NCI-H128 (cell line): ENCODE measurements around the gene UBA1.

ENCODE experiments used
- DNase-seq: peaks from one replicate; lab custom pipeline; 2025; ENCODE audit not compliant: unreplicated experiment; lab: John Stamatoyannopoulos, UW

The UBA1 gene

GRCh38 chrX:47169726-47170515, 23.7 kb upstream of the UBA1 start:
- no peak for DNase-seq

GRCh38 chrX:47170861-47171692, 22.6 kb upstream of the UBA1 start:
- DNase-seq = no peak

GRCh38 chrX:47171996-47172395, 21.6 kb upstream of the UBA1 start:
- no peak for DNase-seq

GRCh38 chrX:47172549-47172948, 21.1 kb upstream of the UBA1 start:
- DNase-seq = no peak

- DNase-seq = no peak
Observed at GRCh38 chrX:47172971-47173792, 20.4 kb upstream of the UBA1 start.

GRCh38 chrX:47174376-47174775, 19.3 kb upstream of the UBA1 start:
- DNase-seq = no peak

GRCh38 chrX:47174846-47175587, 18.6 kb upstream of the UBA1 start:
- DNase-seq = no peak

- DNase-seq = no peak
Observed at GRCh38 chrX:47175588-47175980, 18.0 kb upstream of the UBA1 start.

GRCh38 chrX:47176101-47176740, 17.4 kb upstream of the UBA1 start:
- no peak for DNase-seq

GRCh38 chrX:47177079-47177478, 16.6 kb upstream of the UBA1 start:
- DNase-seq = no peak

- DNase-seq = no peak
Observed at GRCh38 chrX:47178337-47178736, 15.3 kb upstream of the UBA1 start.

- DNase-seq = no peak
Observed at GRCh38 chrX:47179221-47179927, 14.3 kb upstream of the UBA1 start.

GRCh38 chrX:47179928-47180255, 13.7 kb upstream of the UBA1 start:
- no peak for DNase-seq

GRCh38 chrX:47180346-47180745, 13.3 kb upstream of the UBA1 start:
- no peak for DNase-seq

- DNase-seq = no peak
Observed at GRCh38 chrX:47181301-47181700, 12.3 kb upstream of the UBA1 start.

- no peak for DNase-seq
Observed at GRCh38 chrX:47182106-47182700, 11.4 kb upstream of the UBA1 start.

GRCh38 chrX:47184486-47184885, 9.1 kb upstream of the UBA1 start:
- no peak for DNase-seq

GRCh38 chrX:47185241-47185640, 8.4 kb upstream of the UBA1 start:
- DNase-seq = no peak

GRCh38 chrX:47186096-47186740, 7.4 kb upstream of the UBA1 start:
- no peak for DNase-seq
